HL-60 (cell line): Measurements from ENCODE around the gene VCAN.

Experiments
- DNase-seq, 2 experiments: peaks; one replicate each; pipeline ENCODE4 v3.0.0-alpha.2; 2010 to 2020; ENCODE audit warnings: low read depth in 1 of 2, low spot score in 1 of 2
- H3K27ac ChIP-seq: fragments of 250-450 bp; sonication (Bioruptor Pico); replicated peaks from 2 replicates; pipeline ENCODE4 v1.5.1; 2020; ENCODE audit warnings: mild to moderate bottlenecking, moderate library complexity
- H3K27me3 ChIP-seq: fragments of 250-450 bp; sonication (Bioruptor Pico); 2 replicates; pipeline ENCODE4 v1.5.1; 2021; ENCODE audit warnings: mild to moderate bottlenecking, moderate library complexity; ENCODE audit not compliant: insufficient read depth, poor library complexity, severe bottlenecking
- H3K4me3 ChIP-seq: replicated peaks from 2 replicates; pipeline ENCODE4 v1.5.1; 2011; ENCODE audit warnings: mild to moderate bottlenecking, control low read depth, low read length; ENCODE audit not compliant: insufficient read depth
- GABPA ChIP-seq: IDR thresholded peaks from 2 replicates; pipeline ENCODE4 v1.6.1; 2012; ENCODE audit warnings: low read depth
- POLR2AphosphoS5 ChIP-seq: IDR thresholded peaks from 2 replicates; pipeline ENCODE4 v1.6.1; 2012; ENCODE audit warnings: low read depth
- SPI1 ChIP-seq: IDR thresholded peaks from 2 replicates; pipeline ENCODE4 v1.6.1; 2012; ENCODE audit warnings: low read depth, mild to moderate bottlenecking, borderline replicate concordance
- TF ChIP-seq, protein P1 (sequence below): IDR thresholded peaks from one replicate; pipeline ENCODE4 v1.5.1; 2011; ENCODE audit warnings: low read length, control low read depth, inconsistent platforms; ENCODE audit not compliant: insufficient read depth
- TF ChIP-seq, protein P2 (sequence below): IDR thresholded peaks from 2 replicates; pipeline ENCODE4 v1.6.1; 2012; ENCODE audit warnings: low read depth; ENCODE audit not compliant: insufficient replicate concordance

Gene VCAN

GRCh38 chr5:83551821-83552220, 80.3 kb downstream of the VCAN start:
- no peak for DNase-seq
- H3K4me3 ChIP-seq = no peak overlapping the region
- H3K27me3 ChIP-seq = no peaks in the 10 kb centered on the region
- no peak overlapping the region for H3K27ac ChIP-seq
- TF ChIP-seq, protein P1, sequence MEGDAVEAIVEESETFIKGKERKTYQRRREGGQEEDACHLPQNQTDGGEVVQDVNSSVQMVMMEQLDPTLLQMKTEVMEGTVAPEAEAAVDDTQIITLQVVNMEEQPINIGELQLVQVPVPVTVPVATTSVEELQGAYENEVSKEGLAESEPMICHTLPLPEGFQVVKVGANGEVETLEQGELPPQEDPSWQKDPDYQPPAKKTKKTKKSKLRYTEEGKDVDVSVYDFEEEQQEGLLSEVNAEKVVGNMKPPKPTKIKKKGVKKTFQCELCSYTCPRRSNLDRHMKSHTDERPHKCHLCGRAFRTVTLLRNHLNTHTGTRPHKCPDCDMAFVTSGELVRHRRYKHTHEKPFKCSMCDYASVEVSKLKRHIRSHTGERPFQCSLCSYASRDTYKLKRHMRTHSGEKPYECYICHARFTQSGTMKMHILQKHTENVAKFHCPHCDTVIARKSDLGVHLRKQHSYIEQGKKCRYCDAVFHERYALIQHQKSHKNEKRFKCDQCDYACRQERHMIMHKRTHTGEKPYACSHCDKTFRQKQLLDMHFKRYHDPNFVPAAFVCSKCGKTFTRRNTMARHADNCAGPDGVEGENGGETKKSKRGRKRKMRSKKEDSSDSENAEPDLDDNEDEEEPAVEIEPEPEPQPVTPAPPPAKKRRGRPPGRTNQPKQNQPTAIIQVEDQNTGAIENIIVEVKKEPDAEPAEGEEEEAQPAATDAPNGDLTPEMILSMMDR = no peak
- TF ChIP-seq GABPA = no peak
- TF ChIP-seq POLR2AphosphoS5 = no peak

- TF ChIP-seq, protein P2, sequence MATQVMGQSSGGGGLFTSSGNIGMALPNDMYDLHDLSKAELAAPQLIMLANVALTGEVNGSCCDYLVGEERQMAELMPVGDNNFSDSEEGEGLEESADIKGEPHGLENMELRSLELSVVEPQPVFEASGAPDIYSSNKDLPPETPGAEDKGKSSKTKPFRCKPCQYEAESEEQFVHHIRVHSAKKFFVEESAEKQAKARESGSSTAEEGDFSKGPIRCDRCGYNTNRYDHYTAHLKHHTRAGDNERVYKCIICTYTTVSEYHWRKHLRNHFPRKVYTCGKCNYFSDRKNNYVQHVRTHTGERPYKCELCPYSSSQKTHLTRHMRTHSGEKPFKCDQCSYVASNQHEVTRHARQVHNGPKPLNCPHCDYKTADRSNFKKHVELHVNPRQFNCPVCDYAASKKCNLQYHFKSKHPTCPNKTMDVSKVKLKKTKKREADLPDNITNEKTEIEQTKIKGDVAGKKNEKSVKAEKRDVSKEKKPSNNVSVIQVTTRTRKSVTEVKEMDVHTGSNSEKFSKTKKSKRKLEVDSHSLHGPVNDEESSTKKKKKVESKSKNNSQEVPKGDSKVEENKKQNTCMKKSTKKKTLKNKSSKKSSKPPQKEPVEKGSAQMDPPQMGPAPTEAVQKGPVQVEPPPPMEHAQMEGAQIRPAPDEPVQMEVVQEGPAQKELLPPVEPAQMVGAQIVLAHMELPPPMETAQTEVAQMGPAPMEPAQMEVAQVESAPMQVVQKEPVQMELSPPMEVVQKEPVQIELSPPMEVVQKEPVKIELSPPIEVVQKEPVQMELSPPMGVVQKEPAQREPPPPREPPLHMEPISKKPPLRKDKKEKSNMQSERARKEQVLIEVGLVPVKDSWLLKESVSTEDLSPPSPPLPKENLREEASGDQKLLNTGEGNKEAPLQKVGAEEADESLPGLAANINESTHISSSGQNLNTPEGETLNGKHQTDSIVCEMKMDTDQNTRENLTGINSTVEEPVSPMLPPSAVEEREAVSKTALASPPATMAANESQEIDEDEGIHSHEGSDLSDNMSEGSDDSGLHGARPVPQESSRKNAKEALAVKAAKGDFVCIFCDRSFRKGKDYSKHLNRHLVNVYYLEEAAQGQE = no peak
- TF ChIP-seq SPI1 (no peak), POLR2AphosphoS5 (no peak), GABPA (no peak)
- TF ChIP-seq, protein P1 = no peak
- Histone ChIP-seq H3K27ac (no peak overlapping the region), H3K27me3 (no peaks in the 10 kb centered on the region), H3K4me3 (no peak overlapping the region)
- no peak for DNase-seq
Observed at GRCh38 chr5:83552275-83552674, 80.7 kb downstream of the VCAN start.

DNA sequence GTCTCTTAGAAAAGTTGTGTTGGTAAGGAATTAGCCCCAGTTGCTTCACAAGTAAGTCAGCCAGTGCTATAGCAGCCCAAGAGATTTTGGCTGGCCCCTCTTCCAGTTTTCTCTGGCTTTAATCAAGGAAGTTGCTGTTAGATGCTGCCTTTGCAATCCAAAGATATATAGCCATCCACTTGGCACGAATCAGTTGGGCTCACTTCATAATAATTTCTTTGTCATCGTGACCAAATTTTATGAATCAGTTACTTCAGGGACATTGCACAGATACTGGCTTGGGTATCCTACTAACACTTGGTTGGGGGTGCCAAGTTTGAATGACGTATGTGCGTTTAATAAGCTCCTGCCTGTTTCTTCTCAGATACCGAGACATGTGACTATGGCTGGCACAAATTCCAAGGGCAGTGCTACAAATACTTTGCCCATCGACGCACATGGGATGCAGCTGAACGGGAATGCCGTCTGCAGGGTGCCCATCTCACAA, 81.5 kb downstream of the VCAN start:
- Histone ChIP-seq H3K27ac (no peak overlapping the region), H3K27me3 (no peaks in the 10 kb centered on the region), H3K4me3 (no peak overlapping the region)
- no peak for DNase-seq
- TF ChIP-seq, protein P2 = no peak
- TF ChIP-seq, protein P1 = no peak
- TF ChIP-seq POLR2AphosphoS5 (no peak), SPI1 (no peak), GABPA (no peak)

DNA sequence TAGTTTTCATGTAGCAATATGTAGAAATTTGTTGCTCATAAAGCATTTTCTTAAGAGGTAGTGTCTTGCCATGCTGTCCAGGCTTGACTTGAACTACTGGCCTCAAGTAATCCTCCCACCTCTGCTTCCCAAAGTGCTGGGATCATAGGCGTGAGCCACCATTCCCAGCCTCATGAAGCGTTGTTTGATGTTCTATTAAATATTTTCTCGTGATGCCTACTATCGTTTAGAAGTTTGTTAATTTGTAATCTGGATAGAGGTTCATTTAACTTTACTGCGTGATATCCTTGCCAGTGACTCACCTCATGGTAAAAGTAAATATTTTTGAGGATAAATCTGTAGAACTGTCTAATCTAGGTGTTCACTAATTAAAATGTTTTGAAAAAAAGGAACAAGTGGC, 82.6 kb downstream of the VCAN start:
- no peak for DNase-seq
- TF ChIP-seq, protein P1 = no peak
- TF ChIP-seq POLR2AphosphoS5 (no peak), GABPA (no peak), SPI1 (no peak)
- TF ChIP-seq, protein P2 = no peak
- Histone ChIP-seq H3K27ac (no peak overlapping the region), H3K27me3 (no peaks in the 10 kb centered on the region), H3K4me3 (no peak overlapping the region)
